Small intestine (tissue), 7 donors: ENCODE data around the gene ZNF175. TPM values are rescaled to one million over a fixed set of nuclear protein-coding genes. Genes with fewer than 3 reads are reported as not detected.

Experiments
- DNase-seq, 2 donors: peaks; one replicate each; pipeline versions ENCODE4 v3.0.0 to v3.0.0-alpha.2; 2013
- FAIRE-seq: peaks from 2 replicates; lab custom pipeline; 2012; peaks lifted over from hg19 to GRCh38; lab: Jason Lieb, UNC
- H3K27ac ChIP-seq, 3 donors: one replicate each; pipeline ENCODE4 v1.5.1; 2013; ENCODE audit warnings: low read length in 2 of 3, mild to moderate bottlenecking in 2 of 3, control low read depth in 1 of 3, inconsistent platforms in 1 of 3, low read depth in 1 of 3, moderate library complexity in 1 of 3
- H3K27me3 ChIP-seq, 3 donors: one replicate each; pipeline ENCODE4 v1.6.1; 2013; ENCODE audit warnings: low read length in 3 of 3, inconsistent platforms in 1 of 3; ENCODE audit not compliant: control insufficient read depth in 3 of 3, insufficient read depth in 3 of 3
- H3K36me3 ChIP-seq, 3 donors: one replicate each; pipeline ENCODE4 v1.6.1; 2013; ENCODE audit warnings: low read length in 3 of 3, inconsistent platforms in 1 of 3, low read depth in 1 of 3, mild to moderate bottlenecking in 1 of 3, moderate library complexity in 1 of 3; ENCODE audit not compliant: control insufficient read depth in 3 of 3, insufficient read depth in 2 of 3
- H3K4me1 ChIP-seq, 3 donors: one replicate each; pipeline ENCODE4 v1.6.1; 2013; ENCODE audit warnings: low read length in 2 of 3, inconsistent platforms in 1 of 3, low read depth in 1 of 3, mild to moderate bottlenecking in 1 of 3, moderate library complexity in 1 of 3; ENCODE audit not compliant: control insufficient read depth in 3 of 3, insufficient read depth in 2 of 3
- H3K4me3 ChIP-seq, 3 donors: one replicate each; pipeline ENCODE4 v1.5.1; 2013; ENCODE audit warnings: low read length in 3 of 3, control low read depth in 1 of 3, inconsistent platforms in 1 of 3, low read depth in 1 of 3, mild to moderate bottlenecking in 1 of 3, moderate library complexity in 1 of 3
- H3K9me3 ChIP-seq, 2 donors: one replicate each; pipeline ENCODE4 v1.6.1; 2013; ENCODE audit warnings: low read depth in 1 of 2, low read length in 1 of 2; ENCODE audit not compliant: control insufficient read depth in 2 of 2, insufficient read depth in 1 of 2
- WGBS, 3 donors: extraction: QIAGEN DNeasy Blood & Tissue Kit; methylation state at CpG; one replicate each; pipeline ENCODE4 v1.1.7; 2013; 5-methylcytosine and 5-hydroxymethylcytosine counted together
- polyA plus RNA-seq, 4 donors: library from polyadenylated mRNA; stranded (reverse) in 3 of 4; unstranded in 1 of 4; fragments of 200-250 nt in 3 of 4; fragments of 120-200 nt in 1 of 4; gene quantifications; one replicate each; pipeline versions ENCODE4 v1.2.1 to v1.2.3, GENCODE V29; 2013
- donor health status: healthy with polysubstance abuse.
- donor health status: control.
- donor health status: control.
- donor health status: Bipolar disorder and iron deficiency.
- donor health status: healthy.

The ZNF175 gene
- polyA plus RNA-seq, 4 donors, result 1.6 to 8.9 (median 2.2) TPM

GRCh38 chr19:51531349-51532315 lies 39.5 kb upstream of the ZNF175 start, which contains the start of gene SIGLEC6:
Gene SIGLEC6, minus strand, starts transcription at chr19:51531670. Its CDS starts 22 bp downstream, at chr19:51531648.
- Histone ChIP-seq H3K4me3 (no peak within 1 kb of the TSS), H3K27me3 (peaks cover 0 to 9% (median 3%) of the 10 kb centered on the region in 3 donors), H3K9me3 (no peaks in the 10 kb centered on the region), H3K4me1 (no peaks in the 10 kb centered on the region), H3K27ac (no peak within 1 kb of the TSS), H3K36me3 (no peaks in the 10 kb centered on the region)
- DNase-seq, result no peak
- WGBS, 3 donors, result 30 to 32% (median 31%) methylated on average over 25 of the region's 25 CpGs
- no peak for FAIRE-seq

- Histone ChIP-seq H3K36me3 (no peaks in the 10 kb centered on the region), H3K4me3 (no peak overlapping the region), H3K4me1 (no peaks in the 10 kb centered on the region), H3K9me3 (no peaks in the 10 kb centered on the region), H3K27ac (no peak overlapping the region), H3K27me3 (peaks cover 0 to 9% (median 3%) of the 10 kb centered on the region in 3 donors)
- DNase-seq, result no peak
- FAIRE-seq, result no peak
- WGBS, 3 donors, result 79 to 86% (median 82%) methylated on average over 1 of the region's 1 CpG
These were observed 35.5 kb upstream of the ZNF175 start for GRCh38 chr19:51535535-51535934.

- Histone ChIP-seq H3K9me3 (no peaks in the 10 kb centered on the region), H3K27ac (no peak overlapping the region), H3K4me3 (no peak overlapping the region), H3K27me3 (no peaks in the 10 kb centered on the region), H3K4me1 (no peaks in the 10 kb centered on the region), H3K36me3 (no peaks in the 10 kb centered on the region)
- no peak for FAIRE-seq
- WGBS, 3 donors, result 83 to 92% (median 92%) methylated on average over 4 of the region's 4 CpGs
- no peak for DNase-seq
These were observed 31.2 kb upstream of the ZNF175 start for GRCh38 chr19:51539821-51540366.

GRCh38 chr19:51541458-51542357 lies 29.4 kb upstream of the ZNF175 start:
- H3K4me3 ChIP-seq, result no peak overlapping the region
- H3K27me3 ChIP-seq, result no peaks in the 10 kb centered on the region
- no peaks in the 10 kb centered on the region for H3K36me3 ChIP-seq
- WGBS, 3 donors, result 58 to 63% (median 59%) methylated on average over 10 of the region's 10 CpGs
- H3K27ac ChIP-seq, result no peak overlapping the region
- no peak for DNase-seq
- no peak for FAIRE-seq
- H3K9me3 ChIP-seq, result no peaks in the 10 kb centered on the region
- H3K4me1 ChIP-seq, result no peaks in the 10 kb centered on the region

GRCh38 chr19:51542699-51543098 lies 28.4 kb upstream of the ZNF175 start:
- Histone ChIP-seq H3K27ac (no peak overlapping the region), H3K4me1 (no peaks in the 10 kb centered on the region), H3K9me3 (no peaks in the 10 kb centered on the region), H3K36me3 (no peaks in the 10 kb centered on the region), H3K27me3 (no peaks in the 10 kb centered on the region), H3K4me3 (no peak overlapping the region)
- 65 to 70% (median 69%) methylated on average over 5 of the region's 5 CpGs for whole genome bisulfite sequencing, 3 donors
- FAIRE-seq (no peak), DNase-seq (no peak)

GRCh38 chr19:51544038-51544437 lies 27.0 kb upstream of the ZNF175 start:
- H3K4me1 ChIP-seq, result no peaks in the 10 kb centered on the region
- H3K4me3 ChIP-seq, result no peak overlapping the region
- DNase-seq (no peak), FAIRE-seq (no peak)
- H3K36me3 ChIP-seq, result no peaks in the 10 kb centered on the region
- no peaks in the 10 kb centered on the region for H3K9me3 ChIP-seq
- H3K27me3 ChIP-seq, result no peaks in the 10 kb centered on the region
- no peak overlapping the region for H3K27ac ChIP-seq
- WGBS, 3 donors, result 69 to 82% (median 81%) methylated on average over 6 of the region's 6 CpGs

GRCh38 chr19:51546107-51546649 lies 24.9 kb upstream of the ZNF175 start:
- Histone ChIP-seq H3K9me3 (no peaks in the 10 kb centered on the region), H3K4me1 (no peaks in the 10 kb centered on the region), H3K27ac (no peak overlapping the region), H3K27me3 (no peaks in the 10 kb centered on the region), H3K4me3 (no peak overlapping the region), H3K36me3 (no peaks in the 10 kb centered on the region)
- WGBS, 3 donors, result 57 to 65% (median 63%) methylated on average over 5 of the region's 5 CpGs
- FAIRE-seq (no peak), DNase-seq (no peak)
